Neural cell (in vitro differentiated cells): ENCODE results near the gene NBPF3. TPM values are rescaled to one million over a fixed set of nuclear protein-coding genes. Genes with fewer than 3 reads are reported as not detected.

Source experiments
- H2AFZ ChIP-seq: fragments of 200-600, 300-800 bp; sonication (generic), shearing (Covaris generic); 2 replicates; pipeline ENCODE4 v1.6.0; 2014; ENCODE audit warnings: low read depth, mild to moderate bottlenecking, antibody characterized with exemption, low read length, moderate library complexity
- H3F3A ChIP-seq: fragments of 200-600 bp; shearing (Covaris generic); 2 replicates; pipeline ENCODE4 v1.6.1; 2016; ENCODE audit warnings: mild to moderate bottlenecking, moderate library complexity, mixed read lengths, antibody characterized with exemption, low read length; ENCODE audit not compliant: insufficient read depth, poor library complexity, severe bottlenecking
- H3K27ac ChIP-seq: fragments of 200-600, 300-800 bp; sonication (generic), shearing (Covaris generic); 2 replicates; pipeline ENCODE4 v1.5.1; 2014; ENCODE audit warnings: mild to moderate bottlenecking, low read length, moderate library complexity
- H3K27me3 ChIP-seq: fragments of 300-800, 200-600 bp; sonication (generic), shearing (Covaris generic); 2 replicates; pipeline ENCODE4 v1.6.0; 2014; ENCODE audit warnings: mild to moderate bottlenecking, low read depth, low read length, moderate library complexity; ENCODE audit not compliant: insufficient read depth
- H3K36me3 ChIP-seq: fragments of 300-800, 200-600 bp; sonication (generic), shearing (Covaris generic); 2 replicates; pipeline ENCODE4 v1.5.1; 2014; ENCODE audit warnings: mild to moderate bottlenecking, antibody characterized with exemption, low read length, moderate library complexity; ENCODE audit not compliant: insufficient read depth
- H3K4me2 ChIP-seq: fragments of 300-800, 200-600 bp; sonication (generic), shearing (Covaris generic); 2 replicates; pipeline ENCODE4 v1.6.0; 2014; ENCODE audit warnings: mild to moderate bottlenecking, low read length
- H3K4me3 ChIP-seq: fragments of 300-800, 200-600 bp; sonication (generic), shearing (Covaris generic); 2 replicates; pipeline ENCODE4 v1.5.1; 2014; ENCODE audit warnings: mild to moderate bottlenecking, low read length, moderate library complexity
- H3K79me2 ChIP-seq: fragments of 200-600 bp; shearing (Covaris generic); replicated peaks from 2 replicates; pipeline ENCODE4 v1.6.0; 2014; ENCODE audit warnings: mild to moderate bottlenecking, low read length, moderate library complexity; ENCODE audit not compliant: insufficient read depth
- H3K9ac ChIP-seq: fragments of 300-800, 200-600 bp; sonication (generic), shearing (Covaris generic); 2 replicates; pipeline ENCODE4 v1.6.1; 2016; ENCODE audit warnings: mild to moderate bottlenecking, low read length, mixed read lengths
- H3K9me2 ChIP-seq: fragments of 200-600 bp; shearing (Covaris generic); 2 replicates; pipeline ENCODE4 v1.6.1; 2016; ENCODE audit warnings: mild to moderate bottlenecking, low read length, mixed read lengths; ENCODE audit not compliant: insufficient read depth
- H3K9me3 ChIP-seq: fragments of 200-600, 300-800 bp; sonication (generic), shearing (Covaris generic); 2 replicates; pipeline ENCODE4 v1.6.1; 2016; ENCODE audit warnings: mild to moderate bottlenecking, mixed run types, low read length, moderate library complexity, mixed read lengths
- H4K20me1 ChIP-seq: fragments of 200-600 bp; shearing (Covaris generic); 2 replicates; pipeline ENCODE4 v1.6.1; 2016; ENCODE audit warnings: mild to moderate bottlenecking, mixed run types; ENCODE audit not compliant: insufficient read depth
- EP300 ChIP-seq: fragments of 450-650 bp; conservative IDR thresholded peaks from 2 replicates; pipeline ENCODE4 v1.6.1; 2014; ENCODE audit warnings: antibody characterized with exemption, mild to moderate bottlenecking, moderate library complexity; ENCODE audit not compliant: poor library complexity, severe bottlenecking
- EZH2 ChIP-seq: fragments of 200-600, 300-800 bp; shearing (Covaris generic), sonication (generic); IDR thresholded peaks from 2 replicates; pipeline ENCODE4 v1.6.1; 2014; ENCODE audit warnings: antibody characterized with exemption, low read length, borderline replicate concordance, mild to moderate bottlenecking; ENCODE audit not compliant: insufficient read depth, poor library complexity, severe bottlenecking
- MXI1 ChIP-seq: fragments of 450-650 bp; conservative IDR thresholded peaks from 2 replicates; pipeline ENCODE4 v1.6.1; 2014; ENCODE audit warnings: antibody characterized with exemption, mild to moderate bottlenecking; ENCODE audit not compliant: poor library complexity, severe bottlenecking
- POLR2AphosphoS5 ChIP-seq: IDR thresholded peaks from 2 replicates; pipeline ENCODE4 v1.6.1; 2012
- RAD21 ChIP-seq: fragments of 450-650 bp; conservative IDR thresholded peaks from 2 replicates; pipeline ENCODE4 v1.6.1; 2014; ENCODE audit warnings: antibody characterized with exemption, mild to moderate bottlenecking, moderate library complexity
- SMC3 ChIP-seq: fragments of 450-650 bp; conservative IDR thresholded peaks from 2 replicates; pipeline ENCODE4 v1.6.1; 2014; ENCODE audit warnings: antibody characterized with exemption, mild to moderate bottlenecking, moderate library complexity; ENCODE audit not compliant: poor library complexity
- TAF1 ChIP-seq: IDR thresholded peaks from 2 replicates; pipeline ENCODE4 v1.6.1; 2012; ENCODE audit warnings: low read depth
- polyA plus RNA-seq: library from polyadenylated mRNA; depleted of rRNA; stranded (reverse); fragments of >200 nt; gene quantifications from 2 replicates; pipeline ENCODE4 v1.2.3, GENCODE V29; 2014
- TF ChIP-seq, protein P1 (sequence below): IDR thresholded peaks from 2 replicates; pipeline ENCODE4 v1.6.1; 2012; ENCODE audit warnings: borderline replicate concordance
- TF ChIP-seq, protein P2 (sequence below): fragments of 450-650 bp; IDR thresholded peaks from 2 replicates; pipeline ENCODE4 v1.5.1; 2014; ENCODE audit warnings: antibody characterized with exemption, mild to moderate bottlenecking, moderate library complexity; ENCODE audit not compliant: poor library complexity, severe bottlenecking

The NBPF3 gene
- polyA plus RNA-seq, 1 donor from 2014 or later = 14.4 TPM

DNA sequence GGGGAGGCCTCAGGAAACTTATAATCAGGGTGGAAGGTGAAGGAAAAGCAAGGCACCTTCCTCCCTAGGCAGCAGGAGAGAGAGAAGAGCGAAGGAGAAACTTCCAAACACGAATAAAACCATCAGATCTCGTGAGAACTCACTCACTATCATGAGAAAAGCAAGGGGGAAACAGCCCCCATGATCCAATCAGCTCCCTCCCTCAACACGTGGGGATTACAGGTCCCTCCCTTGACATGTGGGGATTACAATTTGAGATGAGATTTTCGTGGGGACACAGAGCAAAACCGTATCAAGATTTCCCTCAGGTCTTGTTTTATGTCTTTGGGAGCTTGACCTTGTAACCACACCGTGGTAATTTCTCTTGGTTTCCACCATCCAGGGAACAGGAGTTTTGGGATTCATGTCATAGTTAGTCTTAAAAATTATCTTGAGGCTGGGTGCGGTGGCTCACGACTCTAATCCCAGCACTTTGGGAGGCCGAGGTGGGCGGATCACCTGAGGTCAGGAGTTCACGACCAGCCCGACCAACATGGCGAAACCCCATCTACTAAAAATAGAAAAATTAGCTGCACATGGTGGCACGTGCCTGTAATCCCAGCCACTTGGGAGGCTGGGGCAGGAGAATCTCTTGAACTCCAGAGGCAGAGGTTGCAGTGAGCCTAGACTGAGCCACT lies 47.2 kb upstream of the NBPF3 start:
- TF ChIP-seq, protein P1, sequence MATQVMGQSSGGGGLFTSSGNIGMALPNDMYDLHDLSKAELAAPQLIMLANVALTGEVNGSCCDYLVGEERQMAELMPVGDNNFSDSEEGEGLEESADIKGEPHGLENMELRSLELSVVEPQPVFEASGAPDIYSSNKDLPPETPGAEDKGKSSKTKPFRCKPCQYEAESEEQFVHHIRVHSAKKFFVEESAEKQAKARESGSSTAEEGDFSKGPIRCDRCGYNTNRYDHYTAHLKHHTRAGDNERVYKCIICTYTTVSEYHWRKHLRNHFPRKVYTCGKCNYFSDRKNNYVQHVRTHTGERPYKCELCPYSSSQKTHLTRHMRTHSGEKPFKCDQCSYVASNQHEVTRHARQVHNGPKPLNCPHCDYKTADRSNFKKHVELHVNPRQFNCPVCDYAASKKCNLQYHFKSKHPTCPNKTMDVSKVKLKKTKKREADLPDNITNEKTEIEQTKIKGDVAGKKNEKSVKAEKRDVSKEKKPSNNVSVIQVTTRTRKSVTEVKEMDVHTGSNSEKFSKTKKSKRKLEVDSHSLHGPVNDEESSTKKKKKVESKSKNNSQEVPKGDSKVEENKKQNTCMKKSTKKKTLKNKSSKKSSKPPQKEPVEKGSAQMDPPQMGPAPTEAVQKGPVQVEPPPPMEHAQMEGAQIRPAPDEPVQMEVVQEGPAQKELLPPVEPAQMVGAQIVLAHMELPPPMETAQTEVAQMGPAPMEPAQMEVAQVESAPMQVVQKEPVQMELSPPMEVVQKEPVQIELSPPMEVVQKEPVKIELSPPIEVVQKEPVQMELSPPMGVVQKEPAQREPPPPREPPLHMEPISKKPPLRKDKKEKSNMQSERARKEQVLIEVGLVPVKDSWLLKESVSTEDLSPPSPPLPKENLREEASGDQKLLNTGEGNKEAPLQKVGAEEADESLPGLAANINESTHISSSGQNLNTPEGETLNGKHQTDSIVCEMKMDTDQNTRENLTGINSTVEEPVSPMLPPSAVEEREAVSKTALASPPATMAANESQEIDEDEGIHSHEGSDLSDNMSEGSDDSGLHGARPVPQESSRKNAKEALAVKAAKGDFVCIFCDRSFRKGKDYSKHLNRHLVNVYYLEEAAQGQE = no peak
- TF ChIP-seq EZH2 (no peak), EP300 (no peak), POLR2AphosphoS5 (no peak), RAD21 (no peak), SMC3 (no peak), TAF1 (no peak), MXI1 (no peak)
- TF ChIP-seq, protein P2, sequence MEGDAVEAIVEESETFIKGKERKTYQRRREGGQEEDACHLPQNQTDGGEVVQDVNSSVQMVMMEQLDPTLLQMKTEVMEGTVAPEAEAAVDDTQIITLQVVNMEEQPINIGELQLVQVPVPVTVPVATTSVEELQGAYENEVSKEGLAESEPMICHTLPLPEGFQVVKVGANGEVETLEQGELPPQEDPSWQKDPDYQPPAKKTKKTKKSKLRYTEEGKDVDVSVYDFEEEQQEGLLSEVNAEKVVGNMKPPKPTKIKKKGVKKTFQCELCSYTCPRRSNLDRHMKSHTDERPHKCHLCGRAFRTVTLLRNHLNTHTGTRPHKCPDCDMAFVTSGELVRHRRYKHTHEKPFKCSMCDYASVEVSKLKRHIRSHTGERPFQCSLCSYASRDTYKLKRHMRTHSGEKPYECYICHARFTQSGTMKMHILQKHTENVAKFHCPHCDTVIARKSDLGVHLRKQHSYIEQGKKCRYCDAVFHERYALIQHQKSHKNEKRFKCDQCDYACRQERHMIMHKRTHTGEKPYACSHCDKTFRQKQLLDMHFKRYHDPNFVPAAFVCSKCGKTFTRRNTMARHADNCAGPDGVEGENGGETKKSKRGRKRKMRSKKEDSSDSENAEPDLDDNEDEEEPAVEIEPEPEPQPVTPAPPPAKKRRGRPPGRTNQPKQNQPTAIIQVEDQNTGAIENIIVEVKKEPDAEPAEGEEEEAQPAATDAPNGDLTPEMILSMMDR = no peak

DNA sequence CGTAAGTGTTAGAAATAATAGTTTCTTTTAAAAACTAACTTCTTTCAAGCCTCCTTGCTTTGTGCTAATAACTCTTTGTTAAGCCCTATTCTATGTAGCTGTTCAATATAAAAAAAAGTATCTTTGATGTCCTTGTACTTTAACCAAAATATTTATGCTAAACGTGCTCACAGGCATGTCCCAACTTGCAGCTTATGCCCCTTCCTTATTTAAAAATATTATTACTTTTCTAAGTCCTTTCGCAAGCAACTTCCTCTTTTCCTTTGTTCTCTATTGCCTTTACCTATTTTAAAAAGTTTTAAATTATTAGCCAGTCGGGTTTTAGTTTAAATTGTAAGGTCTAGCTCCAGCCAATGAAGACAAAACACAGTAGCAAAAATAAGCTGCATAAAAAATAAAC lies 43.4 kb upstream of the NBPF3 start:
- no peaks in the 10 kb centered on the region for H3K9me2 ChIP-seq
- no peaks in the 10 kb centered on the region for H3K36me3 ChIP-seq
- H3K9ac ChIP-seq = no peak overlapping the region
- H2AFZ ChIP-seq = no peak overlapping the region
- H3F3A ChIP-seq = no peaks in the 10 kb centered on the region
- H4K20me1 ChIP-seq = no peaks in the 10 kb centered on the region
- H3K9me3 ChIP-seq = no peaks in the 10 kb centered on the region
- TF ChIP-seq EP300 (no peak), TAF1 (no peak), MXI1 (no peak), POLR2AphosphoS5 (no peak), SMC3 (no peak), EZH2 (no peak)
- TF ChIP-seq, protein P2 = no peak
- TF ChIP-seq, protein P1 = no peak
- H3K79me2 ChIP-seq = no peaks in the 10 kb centered on the region
- H3K4me2 ChIP-seq = no peak overlapping the region
- H3K27ac ChIP-seq = no peak overlapping the region
- H3K4me3 ChIP-seq = no peak overlapping the region
- H3K27me3 ChIP-seq = no peaks in the 10 kb centered on the region

More for the DNA sequence above, 47.2 kb upstream of the NBPF3 start:
- Histone ChIP-seq H3K36me3 (no peaks in the 10 kb centered on the region), H3K9me3 (no peaks in the 10 kb centered on the region), H3K9me2 (no peaks in the 10 kb centered on the region), H3K27me3 (no peaks in the 10 kb centered on the region), H3F3A (no peaks in the 10 kb centered on the region), H3K9ac (no peak overlapping the region), H3K4me2 (no peak overlapping the region), H3K79me2 (no peaks in the 10 kb centered on the region), H3K4me3 (no peak overlapping the region), H3K27ac (no peak overlapping the region), H2AFZ (no peak overlapping the region), H4K20me1 (no peaks in the 10 kb centered on the region)
